ENCODE results near the gene HRAS. TPM values are rescaled to one million over a fixed set of nuclear protein-coding genes. Genes with fewer than 3 reads are reported as not detected.

HRAS gene
- total RNA-seq, 3 donors from 2014 or later (not counting 1 experiment from before 2014, with no cell fraction given): 27.6 to 35.0 (median 30.6) TPM

GRCh38 chr11:488579-488978 is 46.8 kb downstream of the HRAS start:
- H3K4me1 ChIP-seq (ENCODE audit: control insufficient read depth, insufficient read depth, low read length): no peaks in the 10 kb centered on the region
- 98% methylated on average over 19 of the region's 19 CpGs for WGBS (ENCODE audit: insufficient coverage)
- intact Hi-C loops (cut with micrococcal nuclease): no loop called here
- no peak for DNase-seq
- Mint-ChIP-seq H3K4me3 (no peak overlapping the region), H3K9me3 (no peaks in the 10 kb centered on the region), H3K27me3 (ENCODE audit: low read depth in 2 of 2) (no peaks in the 10 kb centered on the region), H3K27ac (no peak overlapping the region), H3K36me3 (no peaks in the 10 kb centered on the region), H3K4me1 (no peaks in the 10 kb centered on the region)
- TF ChIP-seq, protein P1, sequence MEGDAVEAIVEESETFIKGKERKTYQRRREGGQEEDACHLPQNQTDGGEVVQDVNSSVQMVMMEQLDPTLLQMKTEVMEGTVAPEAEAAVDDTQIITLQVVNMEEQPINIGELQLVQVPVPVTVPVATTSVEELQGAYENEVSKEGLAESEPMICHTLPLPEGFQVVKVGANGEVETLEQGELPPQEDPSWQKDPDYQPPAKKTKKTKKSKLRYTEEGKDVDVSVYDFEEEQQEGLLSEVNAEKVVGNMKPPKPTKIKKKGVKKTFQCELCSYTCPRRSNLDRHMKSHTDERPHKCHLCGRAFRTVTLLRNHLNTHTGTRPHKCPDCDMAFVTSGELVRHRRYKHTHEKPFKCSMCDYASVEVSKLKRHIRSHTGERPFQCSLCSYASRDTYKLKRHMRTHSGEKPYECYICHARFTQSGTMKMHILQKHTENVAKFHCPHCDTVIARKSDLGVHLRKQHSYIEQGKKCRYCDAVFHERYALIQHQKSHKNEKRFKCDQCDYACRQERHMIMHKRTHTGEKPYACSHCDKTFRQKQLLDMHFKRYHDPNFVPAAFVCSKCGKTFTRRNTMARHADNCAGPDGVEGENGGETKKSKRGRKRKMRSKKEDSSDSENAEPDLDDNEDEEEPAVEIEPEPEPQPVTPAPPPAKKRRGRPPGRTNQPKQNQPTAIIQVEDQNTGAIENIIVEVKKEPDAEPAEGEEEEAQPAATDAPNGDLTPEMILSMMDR (IDR thresholded peaks at IDR 0.05): no peak
- H3K9me3 ChIP-seq (ENCODE audit: control insufficient read depth, insufficient read depth, low read length): no peaks in the 10 kb centered on the region
- H3K4me3 ChIP-seq (ENCODE audit: low read length): no peak overlapping the region
- peaks cover 5% of the 10 kb centered on the region for H3K36me3 ChIP-seq (ENCODE audit: control insufficient read depth, insufficient read depth, low read length)
- H3K27me3 ChIP-seq (ENCODE audit: control insufficient read depth, insufficient read depth, low read length): no peaks in the 10 kb centered on the region
- no peak overlapping the region for H3K27ac ChIP-seq (ENCODE audit: low read length)
- ATAC-seq: no peak

DNA sequence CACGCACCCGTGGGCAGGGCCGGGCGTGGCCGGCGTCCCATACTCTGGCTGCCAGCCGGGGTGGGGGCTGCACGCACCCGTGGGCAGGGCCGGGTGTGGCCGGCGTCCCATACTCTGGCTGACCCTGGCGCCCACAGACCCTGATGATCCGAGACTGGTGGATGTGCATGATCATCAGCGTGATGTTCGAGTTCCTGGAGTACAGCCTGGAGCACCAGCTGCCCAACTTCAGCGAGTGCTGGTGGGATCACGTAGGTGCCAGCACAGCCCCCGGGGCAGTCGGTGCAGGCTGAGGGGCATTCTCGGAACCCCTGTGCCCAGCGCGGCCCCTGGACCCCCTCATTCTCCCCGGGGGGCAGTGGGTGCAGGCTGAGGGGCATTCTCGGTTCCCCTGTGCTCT is 47.3 kb downstream of the HRAS start:
- 96% methylated on average over 25 of the region's 25 CpGs for WGBS (ENCODE audit: insufficient coverage)
- DNase-seq (no peak), ATAC-seq (no peak)
- H3K27ac ChIP-seq (ENCODE audit: low read length): no peak overlapping the region
- H3K4me3 Mint-ChIP-seq: no peak overlapping the region
- H3K9me3 Mint-ChIP-seq: no peaks in the 10 kb centered on the region
- TF ChIP-seq, protein P1 (IDR thresholded peaks at IDR 0.05): no peak
- no peak overlapping the region for H3K27ac Mint-ChIP-seq
- no peaks in the 10 kb centered on the region for H3K4me1 ChIP-seq (ENCODE audit: control insufficient read depth, insufficient read depth, low read length)
- H3K9me3 ChIP-seq (ENCODE audit: control insufficient read depth, insufficient read depth, low read length): no peaks in the 10 kb centered on the region
- H3K36me3 ChIP-seq (ENCODE audit: control insufficient read depth, insufficient read depth, low read length): peaks cover 5% of the 10 kb centered on the region
- no peaks in the 10 kb centered on the region for H3K4me1 Mint-ChIP-seq
- intact Hi-C loops (cut with micrococcal nuclease): no loop called here
- H3K27me3 Mint-ChIP-seq (ENCODE audit: low read depth in 2 of 2): no peaks in the 10 kb centered on the region
- no peak overlapping the region for H3K4me3 ChIP-seq (ENCODE audit: low read length)
- H3K27me3 ChIP-seq (ENCODE audit: control insufficient read depth, insufficient read depth, low read length): no peaks in the 10 kb centered on the region
- no peaks in the 10 kb centered on the region for H3K36me3 Mint-ChIP-seq

- H3K27me3 Mint-ChIP-seq (ENCODE audit: low read depth in 2 of 2): no peaks in the 10 kb centered on the region
- intact Hi-C loops (cut with micrococcal nuclease): no loop called here
- H3K36me3 Mint-ChIP-seq: no peaks in the 10 kb centered on the region
- no peaks in the 10 kb centered on the region for H3K27me3 ChIP-seq (ENCODE audit: control insufficient read depth, insufficient read depth, low read length)
- no peak overlapping the region for H3K27ac ChIP-seq (ENCODE audit: low read length)
- no peak overlapping the region for H3K4me3 ChIP-seq (ENCODE audit: low read length)
- no peaks in the 10 kb centered on the region for H3K4me1 ChIP-seq (ENCODE audit: control insufficient read depth, insufficient read depth, low read length)
- no peaks in the 10 kb centered on the region for H3K9me3 ChIP-seq (ENCODE audit: control insufficient read depth, insufficient read depth, low read length)
- TF ChIP-seq, protein P1 (IDR thresholded peaks at IDR 0.05): no peak
- peaks cover 5% of the 10 kb centered on the region for H3K36me3 ChIP-seq (ENCODE audit: control insufficient read depth, insufficient read depth, low read length)
- WGBS (ENCODE audit: insufficient coverage): 97% methylated on average over 22 of the region's 22 CpGs
- ATAC-seq: no peak
- no peaks in the 10 kb centered on the region for H3K4me1 Mint-ChIP-seq
- no peak overlapping the region for H3K4me3 Mint-ChIP-seq
- H3K9me3 Mint-ChIP-seq: no peaks in the 10 kb centered on the region
- H3K27ac Mint-ChIP-seq: no peak overlapping the region
- DNase-seq: no peak
Measured at GRCh38 chr11:487571-488021, 47.8 kb downstream of the HRAS start.

GRCh38 chr11:486189-486588 is 49.2 kb downstream of the HRAS start:
- Mint-ChIP-seq H3K36me3 (no peaks in the 10 kb centered on the region), H3K4me3 (no peak overlapping the region)

More at GRCh38 chr11:486189-486588, 49.2 kb downstream of the HRAS start:
- no peaks in the 10 kb centered on the region for H3K9me3 ChIP-seq (ENCODE audit: control insufficient read depth, insufficient read depth, low read length)
- no peaks in the 10 kb centered on the region for H3K4me1 ChIP-seq (ENCODE audit: control insufficient read depth, insufficient read depth, low read length)
- DNase-seq (no peak), ATAC-seq (no peak)
- Mint-ChIP-seq H3K4me1 (no peaks in the 10 kb centered on the region), H3K9me3 (no peaks in the 10 kb centered on the region), H3K27ac (no peak overlapping the region), H3K27me3 (ENCODE audit: low read depth in 2 of 2) (no peaks in the 10 kb centered on the region)
- WGBS (ENCODE audit: insufficient coverage): 93% methylated on average over 23 of the region's 23 CpGs
- intact Hi-C loops (cut with micrococcal nuclease): no loop called here
- H3K27ac ChIP-seq (ENCODE audit: low read length): no peak overlapping the region
- no peak overlapping the region for H3K4me3 ChIP-seq (ENCODE audit: low read length)
- peaks cover 5% of the 10 kb centered on the region for H3K36me3 ChIP-seq (ENCODE audit: control insufficient read depth, insufficient read depth, low read length)
- H3K27me3 ChIP-seq (ENCODE audit: control insufficient read depth, insufficient read depth, low read length): no peaks in the 10 kb centered on the region
- TF ChIP-seq, protein P1 (IDR thresholded peaks at IDR 0.05): no peak

Data from natural killer cell (primary cell).